Measurements from ENCODE around the gene PRKCB. TPM values are rescaled to one million over a fixed set of nuclear protein-coding genes. Genes with fewer than 3 reads are reported as not detected.

Gene PRKCB
- total RNA-seq, 1 experiment from 2014 or later: not detected

DNA sequence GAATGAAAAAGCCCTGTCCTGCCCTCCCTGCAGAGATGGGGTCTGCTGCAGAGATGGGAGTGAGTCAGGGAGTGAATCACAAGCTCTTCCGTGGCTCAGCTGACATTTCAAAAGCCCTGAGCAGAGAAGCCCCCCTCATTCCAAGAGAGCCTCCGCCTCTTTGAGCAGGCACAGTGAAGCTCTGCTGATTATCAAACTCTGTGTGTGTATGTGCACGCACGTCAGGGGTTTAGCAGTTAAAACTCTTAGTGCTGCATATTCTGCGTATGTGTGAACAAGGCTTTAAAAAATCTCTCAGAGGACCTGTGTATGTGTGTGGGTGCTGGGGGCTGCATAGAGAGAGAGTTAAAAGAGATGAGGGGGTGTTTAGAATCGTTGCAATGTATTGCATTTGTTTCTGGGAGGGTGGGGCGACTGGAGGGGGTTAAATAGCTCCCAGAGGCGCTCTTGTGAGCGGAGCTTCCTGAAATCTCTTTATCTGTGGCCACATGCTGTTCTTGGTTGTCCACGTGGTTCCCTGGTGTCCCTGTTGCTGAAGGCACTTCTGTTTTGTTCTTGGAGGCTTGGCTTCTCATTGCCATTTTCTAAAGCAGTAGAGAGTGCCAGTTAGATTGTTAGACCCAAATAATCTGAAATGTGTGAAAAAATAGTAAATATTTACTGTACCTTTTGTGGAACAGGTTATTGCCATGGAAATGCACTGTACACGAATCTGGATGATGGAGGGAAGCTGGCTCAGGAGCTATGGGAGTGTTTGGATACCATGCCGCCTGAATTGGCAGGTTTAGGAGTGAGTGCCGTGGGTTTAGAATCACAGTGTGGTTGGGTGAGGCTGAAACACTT, 116.6 kb downstream of the PRKCB start:
- no peak overlapping the region for H3K27ac ChIP-seq (ENCODE audit: low read length)
- no peak for ATAC-seq
- no TSS peak for BruUV-seq (replicated peaks)
- no peak overlapping the region for H3K9ac ChIP-seq (ENCODE audit: low read length)
- H3K4me3 ChIP-seq (ENCODE audit: low read length): no peak overlapping the region
- H3K36me3 ChIP-seq (ENCODE audit: low read depth, low read length): no peaks in the 10 kb centered on the region
- POLR2A ChIA-PET (ENCODE audit: unreplicated experiment): no interaction called here
- no peaks in the 10 kb centered on the region for H4K20me1 ChIP-seq (ENCODE audit: low read length)
- H2AFZ ChIP-seq (ENCODE audit: low read length): no peak overlapping the region
- TF ChIP-seq, protein P1, sequence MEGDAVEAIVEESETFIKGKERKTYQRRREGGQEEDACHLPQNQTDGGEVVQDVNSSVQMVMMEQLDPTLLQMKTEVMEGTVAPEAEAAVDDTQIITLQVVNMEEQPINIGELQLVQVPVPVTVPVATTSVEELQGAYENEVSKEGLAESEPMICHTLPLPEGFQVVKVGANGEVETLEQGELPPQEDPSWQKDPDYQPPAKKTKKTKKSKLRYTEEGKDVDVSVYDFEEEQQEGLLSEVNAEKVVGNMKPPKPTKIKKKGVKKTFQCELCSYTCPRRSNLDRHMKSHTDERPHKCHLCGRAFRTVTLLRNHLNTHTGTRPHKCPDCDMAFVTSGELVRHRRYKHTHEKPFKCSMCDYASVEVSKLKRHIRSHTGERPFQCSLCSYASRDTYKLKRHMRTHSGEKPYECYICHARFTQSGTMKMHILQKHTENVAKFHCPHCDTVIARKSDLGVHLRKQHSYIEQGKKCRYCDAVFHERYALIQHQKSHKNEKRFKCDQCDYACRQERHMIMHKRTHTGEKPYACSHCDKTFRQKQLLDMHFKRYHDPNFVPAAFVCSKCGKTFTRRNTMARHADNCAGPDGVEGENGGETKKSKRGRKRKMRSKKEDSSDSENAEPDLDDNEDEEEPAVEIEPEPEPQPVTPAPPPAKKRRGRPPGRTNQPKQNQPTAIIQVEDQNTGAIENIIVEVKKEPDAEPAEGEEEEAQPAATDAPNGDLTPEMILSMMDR (conservative IDR thresholded peaks at IDR 0.05; ENCODE audit: low read depth, low read length): no peak
- TF ChIP-seq EZH2phosphoT487 (IDR thresholded peaks at IDR 0.05; ENCODE audit: borderline replicate concordance, low read length) (no peak), EZH2 (IDR thresholded peaks at IDR 0.05; ENCODE audit: low read length, unreplicated experiment) (no peak)
- H3K27me3 ChIP-seq (ENCODE audit: low read length): peaks cover 16% of the 10 kb centered on the region; the same call in 1 of the 2 replicates
- H3K79me2 ChIP-seq (ENCODE audit: low read length): no peaks in the 10 kb centered on the region
- no peaks in the 10 kb centered on the region for H3K9me2 ChIP-seq (replicated peaks; ENCODE audit: low read length)
- H3K4me1 ChIP-seq (ENCODE audit: insufficient read depth, low read length): no peaks in the 10 kb centered on the region
- no peak for DNase-seq
- no peaks in the 10 kb centered on the region for H3K9me3 ChIP-seq (ENCODE audit: low read length)
- H3F3A ChIP-seq (ENCODE audit: low read length, unreplicated experiment): no peaks in the 10 kb centered on the region
- intact Hi-C loops (cut with micrococcal nuclease): no loop called here
- CTCF ChIA-PET: no interaction called here
- H3K4me2 ChIP-seq (ENCODE audit: low read length): no peak overlapping the region

DNA sequence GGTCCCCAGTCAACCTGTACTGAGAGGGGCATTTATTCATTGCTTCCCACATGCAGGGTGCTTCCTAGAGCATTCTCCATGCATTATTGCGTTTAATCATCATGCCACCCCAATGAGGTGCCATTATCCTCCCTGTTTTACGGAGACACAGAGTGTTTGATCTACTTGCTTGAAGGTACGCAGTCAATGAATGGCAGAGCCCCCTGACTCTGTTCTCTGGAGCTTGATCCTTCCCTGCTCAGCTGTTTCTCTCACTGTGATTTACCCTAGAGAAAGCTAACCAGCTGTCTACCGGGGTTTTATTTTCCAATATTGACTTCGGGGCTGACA, 117.2 kb downstream of the PRKCB start:
- Histone ChIP-seq H3K4me1 (ENCODE audit: insufficient read depth, low read length) (no peaks in the 10 kb centered on the region), H3K27me3 (ENCODE audit: low read length) (peaks cover 16% of the 10 kb centered on the region; the same call in 1 of the 2 replicates), H3K4me3 (ENCODE audit: low read length) (no peak overlapping the region), H3K4me2 (ENCODE audit: low read length) (no peak overlapping the region), H3K9me3 (ENCODE audit: low read length) (no peaks in the 10 kb centered on the region), H3K27ac (ENCODE audit: low read length) (no peak overlapping the region), H3F3A (ENCODE audit: low read length, unreplicated experiment) (no peaks in the 10 kb centered on the region), H3K79me2 (ENCODE audit: low read length) (no peaks in the 10 kb centered on the region), H4K20me1 (ENCODE audit: low read length) (no peaks in the 10 kb centered on the region), H3K9ac (ENCODE audit: low read length) (no peak overlapping the region), H3K36me3 (ENCODE audit: low read depth, low read length) (no peaks in the 10 kb centered on the region), H2AFZ (ENCODE audit: low read length) (no peak overlapping the region), H3K9me2 (replicated peaks; ENCODE audit: low read length) (no peaks in the 10 kb centered on the region)
- TF ChIP-seq EZH2phosphoT487 (IDR thresholded peaks at IDR 0.05; ENCODE audit: borderline replicate concordance, low read length) (no peak), EZH2 (IDR thresholded peaks at IDR 0.05; ENCODE audit: low read length, unreplicated experiment) (no peak)
- TF ChIP-seq, protein P1 (conservative IDR thresholded peaks at IDR 0.05; ENCODE audit: low read depth, low read length): no peak
- intact Hi-C loops (cut with micrococcal nuclease): no loop called here
- ChIA-PET POLR2A (ENCODE audit: unreplicated experiment) (no interaction called here), CTCF (no interaction called here)
- DNase-seq (no peak), ATAC-seq (no peak)
- no TSS peak for BruUV-seq (replicated peaks)

DNA sequence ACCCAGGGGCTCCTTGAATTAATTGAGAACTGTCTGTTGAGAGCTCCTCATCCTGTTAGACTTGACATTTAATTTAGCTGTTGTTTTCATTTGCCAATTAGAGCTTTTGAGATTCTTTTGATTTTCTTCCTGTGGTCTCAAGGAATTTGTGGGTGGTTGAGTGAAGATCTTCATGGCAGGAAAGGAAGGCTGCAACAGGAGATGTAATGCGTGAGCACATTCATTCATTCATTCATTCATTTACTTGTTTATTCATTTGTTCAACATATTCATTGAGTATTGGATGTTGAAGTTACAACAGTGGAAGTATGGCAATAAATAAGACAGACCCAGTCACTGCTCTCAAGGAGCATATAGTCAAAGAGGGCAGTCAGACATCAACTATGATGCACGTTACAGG, 117.7 kb downstream of the PRKCB start:
- Histone ChIP-seq H3F3A (ENCODE audit: low read length, unreplicated experiment) (no peaks in the 10 kb centered on the region), H3K4me3 (ENCODE audit: low read length) (no peak overlapping the region), H3K36me3 (ENCODE audit: low read depth, low read length) (no peaks in the 10 kb centered on the region), H3K4me1 (ENCODE audit: insufficient read depth, low read length) (no peaks in the 10 kb centered on the region), H3K79me2 (ENCODE audit: low read length) (no peaks in the 10 kb centered on the region), H3K9ac (ENCODE audit: low read length) (no peak overlapping the region), H3K9me2 (replicated peaks; ENCODE audit: low read length) (no peaks in the 10 kb centered on the region), H4K20me1 (ENCODE audit: low read length) (no peaks in the 10 kb centered on the region), H2AFZ (ENCODE audit: low read length) (no peak overlapping the region), H3K4me2 (ENCODE audit: low read length) (no peak overlapping the region), H3K27ac (ENCODE audit: low read length) (no peak overlapping the region), H3K27me3 (ENCODE audit: low read length) (peaks cover 16% of the 10 kb centered on the region; the same call in 1 of the 2 replicates), H3K9me3 (ENCODE audit: low read length) (no peaks in the 10 kb centered on the region)
- ChIA-PET POLR2A (ENCODE audit: unreplicated experiment) (no interaction called here), CTCF (no interaction called here)
- no TSS peak for BruUV-seq (replicated peaks)
- DNase-seq (no peak), ATAC-seq (no peak)
- intact Hi-C loops (cut with micrococcal nuclease): no loop called here
- TF ChIP-seq EZH2phosphoT487 (IDR thresholded peaks at IDR 0.05; ENCODE audit: borderline replicate concordance, low read length): no peak
- TF ChIP-seq, protein P1 (conservative IDR thresholded peaks at IDR 0.05; ENCODE audit: low read depth, low read length): no peak
- no peak for TF ChIP-seq EZH2 (IDR thresholded peaks at IDR 0.05; ENCODE audit: low read length, unreplicated experiment)

All from PC-3 (cell line).